ENCODE data around the gene TRMT1.

TRMT1 gene

DNA sequence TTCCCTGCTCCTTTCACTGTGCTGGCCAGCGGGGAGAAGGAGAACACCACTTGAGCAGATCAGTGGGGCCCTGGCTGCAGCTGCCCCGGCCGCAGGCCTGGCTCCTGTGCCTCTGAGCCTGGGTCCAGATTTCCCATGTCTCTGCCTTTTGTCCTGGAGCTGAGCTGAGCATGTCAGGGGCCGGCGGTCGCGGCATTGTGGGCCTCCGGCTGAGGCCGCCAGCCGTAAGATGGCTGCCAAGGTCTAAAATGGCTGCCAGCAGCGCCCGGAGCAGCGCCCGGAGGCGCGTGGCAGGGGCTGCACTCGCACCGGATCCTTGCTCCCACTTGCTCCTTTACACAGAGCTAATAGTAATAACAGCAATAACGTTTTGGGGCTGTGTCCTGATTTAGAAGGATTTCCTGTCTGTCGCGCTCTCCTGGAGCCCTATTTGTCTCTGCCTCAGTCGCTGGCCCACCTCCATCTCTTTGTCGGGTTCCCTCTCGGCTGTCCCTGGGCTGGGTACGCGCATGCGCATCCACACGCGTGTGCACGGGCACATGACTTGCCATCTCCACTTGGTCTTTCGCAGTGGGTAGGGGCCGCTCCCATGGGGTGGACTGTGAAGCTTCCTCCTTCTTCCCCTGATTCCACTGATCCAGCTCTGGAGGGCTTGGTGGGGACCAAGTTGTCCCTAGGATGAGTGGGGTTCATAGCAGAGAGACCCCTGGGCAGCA lies 46.0 kb downstream of the TRMT1 start:
- no peak for DNase-seq (ENCODE audit: low spot score)

DNA sequence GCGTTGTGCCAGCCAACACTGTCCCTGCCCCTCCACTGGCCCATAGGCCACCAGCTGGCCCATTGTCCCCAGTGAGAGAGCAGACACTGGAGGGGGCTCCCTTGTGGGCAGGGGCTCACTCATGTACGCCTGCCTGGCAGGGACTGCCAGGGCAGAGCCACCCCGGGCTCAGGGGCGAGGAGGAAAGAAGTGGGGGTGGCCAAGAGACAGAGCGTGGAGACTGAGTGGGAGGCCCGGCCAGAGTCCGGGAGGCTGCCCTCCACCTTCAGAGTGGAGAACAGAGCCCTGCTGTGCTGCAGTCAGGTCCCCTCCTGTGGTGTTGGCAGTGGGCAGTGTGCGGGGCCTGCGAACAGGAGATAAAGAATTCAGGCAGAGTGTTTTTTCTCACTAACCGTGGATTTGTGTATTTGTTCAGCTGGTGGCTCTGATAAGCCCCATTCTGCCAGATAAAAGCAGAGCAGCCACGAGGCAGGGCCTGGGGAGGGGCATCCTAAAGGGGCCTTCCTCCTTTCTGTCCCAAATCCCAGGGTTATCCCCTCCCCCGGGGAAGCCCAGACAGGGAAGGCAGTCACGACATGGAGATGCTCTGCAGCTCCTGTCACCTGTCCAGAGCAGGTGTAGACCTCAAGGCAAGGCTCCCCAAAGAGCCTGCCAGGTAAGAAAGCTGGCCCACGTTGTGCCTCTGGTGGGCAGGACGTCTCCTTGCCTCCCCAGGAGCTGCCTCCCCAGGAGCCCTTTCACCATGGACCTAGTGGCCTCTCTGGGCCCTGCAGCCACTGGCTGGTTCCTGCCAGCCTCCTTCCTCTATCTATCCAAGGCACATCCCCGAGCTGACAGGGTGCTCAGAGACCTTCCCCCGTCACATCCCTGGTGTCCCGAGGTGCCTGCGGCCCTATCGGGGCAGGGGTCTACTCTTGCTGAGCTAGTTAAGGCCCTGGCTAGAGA lies 46.9 kb downstream of the TRMT1 start:
- DNase-seq (ENCODE audit: low spot score) = no peak

DNA sequence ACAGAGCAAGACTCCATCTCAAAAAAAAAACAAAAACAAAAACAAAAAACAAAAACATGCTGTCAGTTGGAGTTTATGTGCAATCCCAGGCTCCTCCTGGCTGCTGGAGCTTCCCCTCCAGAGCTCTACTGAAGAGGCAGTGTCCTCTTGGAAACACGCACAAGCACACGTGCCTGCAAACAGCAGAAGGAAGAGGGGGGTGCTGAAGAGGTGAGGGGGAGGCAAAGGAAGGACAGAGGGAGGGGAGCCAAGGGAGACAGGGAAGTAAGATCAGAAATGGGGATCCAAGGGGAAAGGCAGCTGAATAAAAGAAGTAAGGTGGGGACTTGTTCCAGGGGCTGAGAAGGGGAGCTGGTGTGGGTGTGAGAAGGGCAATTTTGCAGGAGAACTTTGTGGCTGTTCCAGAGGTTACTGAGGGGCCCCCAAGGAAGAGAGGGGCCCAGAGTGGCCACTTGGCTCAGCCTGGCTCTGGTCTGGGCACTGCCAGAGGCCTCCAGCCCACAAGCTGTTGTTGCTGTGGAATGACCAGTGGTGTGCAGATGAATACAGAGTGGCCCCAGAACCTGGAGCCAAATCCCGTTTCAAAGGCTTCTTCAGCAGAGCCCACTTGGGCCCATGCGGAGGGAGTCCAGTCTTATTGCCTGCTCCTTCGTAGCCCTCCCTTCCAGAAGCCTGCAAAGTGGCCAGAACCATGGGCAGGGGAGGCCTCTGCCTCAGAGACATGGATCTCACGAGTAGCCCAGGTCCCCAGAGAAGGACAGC lies 48.3 kb downstream of the TRMT1 start:
- DNase-seq (ENCODE audit: low spot score) = no peak

DNA sequence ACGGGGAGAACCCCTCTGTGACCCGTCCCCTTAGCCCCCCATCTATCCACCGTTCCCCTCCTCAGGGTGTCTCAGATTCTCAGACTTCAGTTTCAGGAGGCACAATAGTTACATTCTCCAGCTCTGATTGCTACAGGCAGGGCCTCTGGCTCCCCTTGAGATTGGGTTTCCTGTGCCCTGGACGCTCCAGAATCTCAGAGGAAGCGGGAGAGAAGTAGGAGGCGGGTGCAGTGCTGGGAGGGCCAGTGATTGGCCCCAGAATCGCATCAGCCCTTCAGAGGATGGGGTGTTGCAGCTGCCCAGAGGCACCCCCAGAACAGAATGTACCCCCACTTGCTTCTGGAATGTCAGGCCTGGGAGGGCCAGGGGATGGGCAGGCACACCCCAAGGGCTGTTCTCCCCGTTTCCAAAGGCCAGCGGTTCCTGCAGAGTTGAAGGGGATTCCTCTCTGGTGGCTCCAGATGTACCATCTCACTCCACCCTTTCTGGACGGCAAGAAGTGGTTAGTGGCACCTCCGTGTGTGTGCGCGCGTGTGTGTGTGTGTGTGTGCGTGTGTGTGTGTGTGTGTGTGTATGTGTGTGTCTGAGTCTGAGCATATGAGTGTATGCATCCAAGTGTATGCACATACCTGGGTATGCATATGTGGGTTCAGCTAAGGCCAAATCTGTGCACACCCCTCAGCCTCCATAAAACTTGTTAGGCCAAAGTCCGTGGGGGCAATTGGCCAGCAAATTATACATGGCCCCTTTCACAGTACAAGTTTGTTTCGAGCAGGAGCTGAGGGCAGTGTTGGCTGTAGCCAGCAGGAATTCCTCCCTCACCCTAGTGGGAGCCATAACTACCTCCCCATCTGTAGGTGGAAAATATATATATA lies 49.4 kb downstream of the TRMT1 start:
- DNase-seq (ENCODE audit: low spot score) = no peak

DNA sequence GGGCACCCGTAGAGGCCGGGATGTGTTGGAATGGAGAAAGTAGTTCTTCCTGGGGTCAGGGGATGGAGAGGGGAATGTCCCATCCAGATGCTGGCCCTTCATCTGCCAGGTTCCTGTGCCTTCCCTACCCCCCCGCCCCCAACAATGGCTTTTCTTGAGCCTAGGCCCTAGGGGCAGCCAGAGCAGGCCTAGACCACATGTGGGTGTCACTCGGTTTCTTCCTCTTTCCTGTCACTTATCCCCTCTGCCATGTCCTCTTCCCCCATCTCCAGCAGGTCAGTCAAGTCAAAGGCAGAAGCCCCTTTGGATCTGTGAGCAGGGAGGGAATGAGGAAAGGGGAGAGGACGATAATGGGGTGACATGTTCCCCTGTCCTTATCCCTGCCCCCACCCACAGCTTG lies 50.3 kb downstream of the TRMT1 start:
- DNase-seq (ENCODE audit: low spot score) = no peak

DNA sequence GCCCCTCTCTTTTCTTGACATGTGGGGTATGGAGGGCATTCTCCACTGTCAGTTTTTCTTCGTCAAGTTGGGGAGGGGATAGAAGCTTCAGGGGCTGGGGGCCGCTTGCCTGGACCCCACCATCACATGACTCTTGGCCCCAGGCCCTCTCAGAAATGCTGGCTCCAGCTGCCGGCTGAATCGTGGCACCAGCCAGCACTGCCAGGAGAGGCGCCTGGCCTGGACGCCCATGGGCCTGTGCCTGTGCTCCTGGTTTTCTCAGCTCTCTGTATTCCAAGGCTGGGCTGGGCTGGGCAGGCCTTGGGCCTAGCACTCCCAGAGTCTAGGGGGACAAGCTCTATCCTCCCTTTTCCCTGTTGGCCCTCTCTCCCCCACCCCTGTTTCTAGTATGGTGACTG lies 52.4 kb downstream of the TRMT1 start:
- no peak for DNase-seq (ENCODE audit: low spot score)

DNA sequence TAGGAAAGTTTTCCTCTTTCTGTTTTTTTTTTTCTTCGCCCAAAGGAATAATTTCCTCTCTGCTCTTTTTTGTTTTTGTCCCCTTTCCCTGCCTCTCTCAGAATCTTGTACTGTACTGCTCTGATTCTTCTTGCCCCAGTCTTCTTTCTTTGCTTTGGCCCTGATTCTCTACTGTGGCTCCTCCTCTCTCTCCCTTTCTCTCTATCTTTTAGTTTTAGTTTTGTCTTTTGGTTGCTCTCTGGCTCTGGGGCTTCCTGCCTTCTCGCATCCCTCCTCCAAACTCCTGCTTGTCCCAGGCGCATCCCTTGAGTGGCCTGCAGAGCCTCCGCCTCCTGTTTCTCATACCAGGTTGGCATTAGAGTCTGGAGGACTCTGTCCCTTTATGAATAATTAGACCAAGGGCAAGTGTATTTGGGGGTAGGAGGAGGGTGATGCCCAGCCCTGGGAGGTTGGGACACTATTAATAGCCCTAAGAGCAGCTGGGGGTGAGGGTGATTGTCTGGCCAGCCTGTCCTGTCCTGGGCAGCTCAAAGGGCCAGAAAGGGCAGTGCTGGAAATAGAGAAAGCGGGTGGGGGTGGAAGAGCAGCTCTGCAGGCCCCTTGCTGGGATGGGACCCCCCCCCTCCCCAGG lies 53.0 kb downstream of the TRMT1 start:
- no peak for DNase-seq (ENCODE audit: low spot score)

DNA sequence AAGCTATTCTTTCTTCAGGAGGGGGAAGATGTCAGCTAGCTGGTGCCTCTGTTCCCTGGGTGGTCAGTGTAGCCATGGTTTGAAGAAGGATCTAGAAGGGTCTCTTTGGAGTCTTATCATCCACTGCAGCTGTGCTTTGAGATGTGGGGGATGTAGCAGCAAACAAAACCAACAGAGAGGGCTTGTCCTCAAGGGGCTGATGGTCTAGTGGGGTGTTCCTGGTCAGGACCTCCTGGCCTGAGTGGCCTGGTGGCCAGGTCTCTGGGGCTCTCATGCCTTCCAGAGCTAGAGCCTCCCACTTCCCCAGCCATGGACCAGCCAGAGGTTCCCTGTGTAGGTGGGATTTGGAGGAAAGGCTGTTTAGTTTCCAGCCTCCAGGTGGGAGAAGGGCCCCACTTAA lies 54.2 kb downstream of the TRMT1 start:
- no peak for DNase-seq (ENCODE audit: low spot score)

DNA sequence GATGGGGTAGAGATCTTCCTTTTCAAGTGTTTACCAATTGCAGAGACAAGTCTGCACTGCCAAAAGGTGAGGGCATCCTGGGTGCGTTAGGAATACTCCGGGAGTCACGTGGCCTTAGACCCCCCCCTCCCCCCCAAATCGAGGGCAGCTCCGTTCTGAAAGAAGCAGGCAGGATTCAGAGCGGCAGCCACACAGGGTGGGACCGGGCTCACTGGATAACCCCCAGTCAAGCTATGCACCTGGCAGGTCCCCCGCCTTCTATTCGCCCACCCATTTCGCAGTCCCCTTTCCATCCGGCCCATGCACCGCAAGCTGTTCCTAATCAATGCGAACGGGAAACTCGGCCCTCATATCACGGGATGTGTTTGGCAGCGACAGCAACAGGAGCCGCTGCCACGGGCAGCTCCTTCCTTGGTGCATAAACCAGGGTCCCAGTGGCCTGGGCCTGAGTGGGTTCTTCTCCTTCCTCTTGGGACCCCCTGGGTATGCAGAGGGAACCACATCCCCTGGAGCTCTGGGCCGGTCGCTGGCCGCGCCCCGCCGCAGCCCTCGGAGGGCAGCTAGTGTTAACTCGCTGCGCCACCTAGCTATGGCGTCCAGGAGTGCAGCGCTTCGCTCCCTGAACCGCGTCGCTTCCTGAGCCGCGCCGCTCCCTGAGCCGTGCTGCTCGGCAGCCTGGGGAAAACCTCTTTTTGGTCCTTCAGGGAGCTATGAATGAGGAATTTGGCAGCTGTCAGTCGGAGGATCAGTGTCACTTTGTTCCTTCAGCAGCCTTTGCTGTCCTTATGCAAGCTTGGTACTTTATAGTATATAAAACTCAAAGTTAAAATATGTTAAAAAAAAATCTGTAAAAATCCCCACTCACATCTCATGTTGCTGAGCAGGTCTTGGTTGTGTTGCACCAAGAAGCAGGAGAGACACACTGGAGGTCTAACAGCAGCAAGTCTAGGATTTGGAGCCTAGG lies 55.3 kb downstream of the TRMT1 start:
- DNase-seq (ENCODE audit: low spot score) = peak; percentile 68

DNA sequence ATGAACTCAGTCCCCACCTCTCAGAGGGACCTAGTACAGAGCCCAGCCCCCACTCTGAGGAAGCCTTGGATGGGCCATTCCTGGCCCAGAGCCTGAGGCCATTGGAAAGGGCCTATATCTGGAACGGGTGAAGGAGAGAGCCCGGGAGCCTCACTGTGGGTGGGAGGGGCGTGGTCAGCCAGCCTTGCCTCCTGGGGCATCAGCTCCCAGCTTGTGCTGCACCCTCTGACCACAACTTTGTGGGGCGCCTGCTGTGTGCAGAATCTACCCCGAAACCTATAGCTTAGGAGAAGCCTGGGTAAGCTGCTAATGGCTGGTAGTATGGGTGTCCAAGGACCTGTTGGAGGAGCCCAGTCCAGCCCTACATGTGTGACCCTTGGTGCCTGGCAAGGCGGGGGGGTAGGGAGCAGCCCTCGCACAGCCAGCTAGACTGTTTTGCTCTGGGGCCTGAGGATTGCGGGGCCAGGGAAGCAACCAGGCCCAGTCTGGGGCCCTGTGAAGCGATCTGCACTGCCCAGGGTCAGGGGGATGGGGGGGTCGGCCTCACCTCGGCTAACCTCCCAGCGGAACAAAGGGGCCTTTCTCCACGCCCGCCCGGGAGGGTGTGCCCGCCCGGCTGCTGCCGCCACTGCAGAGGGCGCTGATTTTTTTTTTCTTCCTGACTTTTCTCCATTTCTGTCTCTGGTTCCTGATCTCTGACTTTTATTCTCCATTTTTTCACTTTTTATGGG lies 56.1 kb downstream of the TRMT1 start:
- DNase-seq (ENCODE audit: low spot score) = no peak

DNA sequence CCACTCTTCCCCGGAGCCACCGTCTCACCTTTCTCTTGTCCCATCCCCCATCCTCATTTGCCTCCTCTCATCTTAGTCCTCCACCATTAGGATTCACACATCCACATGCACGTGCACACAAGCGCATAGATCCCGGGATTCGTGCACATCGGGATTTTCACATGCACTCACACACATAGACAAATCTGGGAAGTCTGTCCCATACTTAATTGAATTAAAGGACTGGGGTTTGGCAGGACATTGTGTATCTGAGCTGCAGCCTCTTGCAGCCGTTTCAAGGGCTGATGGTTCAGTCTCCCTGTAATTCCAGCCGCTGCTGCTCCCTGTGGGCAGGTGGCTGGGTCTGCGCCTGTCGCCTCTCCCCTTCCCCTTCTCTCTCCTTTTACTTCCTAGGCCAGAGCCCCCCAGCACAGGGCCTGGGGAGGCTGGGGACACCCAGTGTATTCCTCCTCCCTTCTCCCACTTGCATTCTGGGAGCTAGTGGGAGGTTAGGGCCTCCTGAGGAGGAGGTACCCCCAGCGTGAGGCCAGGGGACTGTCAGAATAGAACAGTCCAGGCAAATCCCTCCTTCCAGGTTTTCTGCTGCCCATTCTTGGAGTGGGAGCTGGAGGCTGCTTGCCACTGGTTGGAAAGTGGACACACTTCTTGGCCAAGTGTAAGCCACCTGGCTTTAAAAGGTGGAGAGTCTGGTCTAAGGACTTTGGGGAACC lies 57.4 kb downstream of the TRMT1 start:
- DNase-seq (ENCODE audit: low spot score) = no peak

DNA sequence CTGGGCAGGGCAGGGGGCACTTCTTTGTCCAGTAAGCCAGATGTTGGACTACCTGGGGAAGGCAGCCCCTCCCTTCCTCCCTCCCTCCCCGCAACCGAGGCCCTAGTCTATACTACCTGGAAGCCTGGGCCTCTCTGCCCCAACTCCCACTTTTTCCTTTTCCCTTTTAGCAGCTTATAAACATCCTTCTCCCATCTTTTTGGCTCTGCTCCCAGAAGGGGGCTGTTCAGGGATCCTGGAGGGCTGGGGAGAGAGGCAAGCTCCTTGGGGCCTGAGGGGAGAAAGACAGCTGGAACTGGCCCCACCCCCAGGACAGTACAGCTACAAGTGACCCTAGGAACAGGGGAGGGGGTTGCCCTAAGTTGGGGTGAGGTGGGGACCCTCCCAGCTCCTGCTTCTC lies 58.8 kb downstream of the TRMT1 start:
- no peak for DNase-seq (ENCODE audit: low spot score)

DNA sequence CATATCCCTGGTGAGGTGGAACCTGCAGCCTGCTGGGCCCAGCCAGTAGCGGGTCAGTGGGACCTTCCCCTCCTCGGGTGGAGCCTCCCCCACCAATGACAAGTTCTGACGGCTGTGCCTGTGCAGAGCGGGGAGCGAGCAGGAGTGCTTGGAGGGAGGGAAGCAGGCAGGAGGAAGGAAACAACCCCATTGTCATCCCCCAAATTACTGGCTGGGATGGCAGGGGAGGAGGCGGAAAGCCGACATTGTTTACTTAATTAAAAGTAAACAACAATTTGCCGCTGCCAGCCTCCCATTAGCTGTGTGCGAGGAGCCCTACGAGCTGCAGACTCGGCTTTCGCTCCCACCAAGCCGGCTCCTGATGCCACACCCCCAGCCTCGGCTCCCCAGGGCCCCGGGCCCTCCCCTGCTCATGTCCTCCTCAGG lies 59.4 kb downstream of the TRMT1 start:
- DNase-seq (ENCODE audit: low spot score) = no peak

DNA sequence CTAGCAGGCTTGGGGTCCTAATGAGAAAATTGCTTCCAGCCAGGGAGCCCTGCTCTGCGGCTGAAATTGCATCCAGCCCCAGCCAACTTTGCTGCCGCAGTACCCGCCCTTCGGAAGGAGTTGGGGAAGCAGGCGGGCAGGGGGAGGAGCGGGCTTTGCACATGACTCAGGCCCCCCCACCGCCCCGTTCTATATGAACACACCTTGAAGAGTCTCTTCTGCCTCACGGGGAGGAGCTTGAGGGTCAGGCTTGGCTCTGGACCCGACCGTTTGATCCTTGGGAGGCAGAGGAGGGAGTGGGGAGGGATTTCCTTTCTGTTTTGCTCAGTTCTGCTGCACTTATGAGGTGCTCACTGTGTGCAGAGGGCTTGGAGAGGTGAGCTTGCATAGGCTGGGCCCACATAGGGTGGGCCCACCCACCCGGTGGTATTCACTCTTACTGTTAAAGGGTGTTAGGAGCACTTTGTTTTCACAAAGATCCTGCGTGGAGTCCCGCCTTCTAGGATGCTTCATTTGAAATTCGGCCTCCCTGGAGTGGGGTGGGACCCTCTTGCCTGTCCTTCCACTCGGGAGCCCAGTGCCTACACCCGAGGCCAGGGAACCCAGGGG lies 60.4 kb downstream of the TRMT1 start:
- DNase-seq (ENCODE audit: low spot score) = no peak

DNA sequence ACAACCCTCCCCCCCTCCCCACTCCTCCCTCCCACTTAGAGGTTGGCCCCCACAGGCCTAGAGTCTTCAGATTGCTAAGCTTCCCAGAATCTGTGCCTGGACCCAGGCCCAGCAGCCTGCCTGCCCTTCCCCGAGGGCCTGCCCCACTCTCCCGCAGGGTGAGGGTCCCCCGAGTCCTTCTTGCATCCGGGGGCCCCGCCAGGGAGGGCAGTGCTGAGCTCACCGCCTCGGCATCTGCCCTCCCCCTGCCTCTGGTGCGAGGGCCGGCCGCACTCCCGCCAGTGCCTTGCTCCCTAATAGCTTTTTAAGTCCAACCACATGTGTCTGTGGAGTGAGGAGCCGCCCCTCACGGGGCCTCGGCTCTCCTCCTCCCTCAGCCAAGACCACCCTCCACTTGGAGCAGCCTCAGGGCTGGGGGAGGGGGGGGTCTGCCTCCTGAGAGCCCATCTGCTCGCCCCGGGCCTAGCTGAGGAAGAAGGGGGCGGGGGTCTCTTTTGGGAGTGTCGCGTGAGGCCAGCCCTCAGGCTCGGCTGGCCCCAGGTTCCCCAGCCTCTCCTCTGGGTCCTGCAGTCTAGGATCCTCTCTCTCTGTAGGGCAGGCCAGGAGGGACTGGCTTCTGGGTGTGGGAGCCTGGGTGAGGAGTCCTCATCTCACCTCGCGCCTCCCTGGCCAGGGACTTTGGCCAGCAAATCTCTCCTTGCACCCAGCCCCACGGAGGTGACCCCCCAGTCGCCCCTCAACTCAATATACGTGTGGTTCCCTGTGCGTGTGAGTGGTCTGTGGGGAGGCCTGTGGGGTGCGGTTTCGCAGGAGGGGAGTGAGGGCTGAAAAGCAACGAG lies 61.1 kb downstream of the TRMT1 start:
- DNase-seq (ENCODE audit: low spot score) = no peak

Data from CD4-positive, alpha-beta T cell treated with Interleukin-15 for 4 hours (primary cell).